Measurements from ENCODE around the gene GALNT18. TPM values are rescaled to one million over a fixed set of nuclear protein-coding genes. Genes with fewer than 3 reads are reported as not detected.

Gene GALNT18
- total and polyA plus RNA-seq, 4 donors = 2.1 to 11.0 (median 3.8) TPM

DNA sequence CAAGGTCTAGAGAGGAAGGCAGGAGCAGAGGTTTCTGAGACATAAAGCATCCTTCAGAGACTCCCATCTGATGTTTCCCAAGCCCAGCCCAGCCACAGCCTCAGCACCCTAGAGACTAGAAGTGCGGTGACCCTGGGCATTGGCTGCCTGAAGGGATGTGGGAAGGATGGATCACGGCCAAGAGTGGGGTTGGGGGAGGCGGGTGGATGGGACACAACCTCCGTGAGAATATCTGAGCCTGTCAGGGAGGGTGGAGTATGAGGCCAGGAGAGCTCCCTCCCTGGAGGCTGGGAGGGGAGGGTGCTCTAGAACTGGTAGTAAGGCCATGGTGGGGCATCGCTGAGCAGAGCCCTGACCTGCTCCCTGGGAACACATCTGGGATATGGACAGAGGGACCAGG lies 340.2 kb downstream of the GALNT18 start:
- peaks cover 0 to 13% (median 2%) of the 10 kb centered on the region in 4 donors for H3K4me1 ChIP-seq (ENCODE audit: control insufficient read depth in 4 of 4, insufficient read depth in 4 of 4, low read length in 3 of 4)
- 85% methylated on average over 5 of the region's 5 CpGs for WGBS
- H3K9ac ChIP-seq (ENCODE audit: low read depth in 1 of 2, low read length in 2 of 2) = no peak overlapping the region
- no peak overlapping the region for H3K4me3 ChIP-seq (ENCODE audit: low read depth in 1 of 3, low read length in 3 of 3)
- DNase-seq (ENCODE audit: low spot score) = no peak
- no peaks in the 10 kb centered on the region for H3K27me3 ChIP-seq (ENCODE audit: control insufficient read depth in 4 of 4, insufficient read depth in 4 of 4, low read length in 3 of 4)
- no peak for TF ChIP-seq RAD21 (IDR thresholded peaks at IDR 0.05)
- TF ChIP-seq SP1 (IDR thresholded peaks at IDR 0.05) = no peak
- no peak for TF ChIP-seq FOXA1 (IDR thresholded peaks at IDR 0.05)
- no peak for TF ChIP-seq REST (IDR thresholded peaks at IDR 0.05)
- TF ChIP-seq, protein P1, sequence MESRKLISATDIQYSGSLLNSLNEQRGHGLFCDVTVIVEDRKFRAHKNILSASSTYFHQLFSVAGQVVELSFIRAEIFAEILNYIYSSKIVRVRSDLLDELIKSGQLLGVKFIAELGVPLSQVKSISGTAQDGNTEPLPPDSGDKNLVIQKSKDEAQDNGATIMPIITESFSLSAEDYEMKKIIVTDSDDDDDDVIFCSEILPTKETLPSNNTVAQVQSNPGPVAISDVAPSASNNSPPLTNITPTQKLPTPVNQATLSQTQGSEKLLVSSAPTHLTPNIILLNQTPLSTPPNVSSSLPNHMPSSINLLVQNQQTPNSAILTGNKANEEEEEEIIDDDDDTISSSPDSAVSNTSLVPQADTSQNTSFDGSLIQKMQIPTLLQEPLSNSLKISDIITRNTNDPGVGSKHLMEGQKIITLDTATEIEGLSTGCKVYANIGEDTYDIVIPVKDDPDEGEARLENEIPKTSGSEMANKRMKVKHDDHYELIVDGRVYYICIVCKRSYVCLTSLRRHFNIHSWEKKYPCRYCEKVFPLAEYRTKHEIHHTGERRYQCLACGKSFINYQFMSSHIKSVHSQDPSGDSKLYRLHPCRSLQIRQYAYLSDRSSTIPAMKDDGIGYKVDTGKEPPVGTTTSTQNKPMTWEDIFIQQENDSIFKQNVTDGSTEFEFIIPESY (IDR thresholded peaks at IDR 0.05) = no peak
- TF ChIP-seq, protein P2, sequence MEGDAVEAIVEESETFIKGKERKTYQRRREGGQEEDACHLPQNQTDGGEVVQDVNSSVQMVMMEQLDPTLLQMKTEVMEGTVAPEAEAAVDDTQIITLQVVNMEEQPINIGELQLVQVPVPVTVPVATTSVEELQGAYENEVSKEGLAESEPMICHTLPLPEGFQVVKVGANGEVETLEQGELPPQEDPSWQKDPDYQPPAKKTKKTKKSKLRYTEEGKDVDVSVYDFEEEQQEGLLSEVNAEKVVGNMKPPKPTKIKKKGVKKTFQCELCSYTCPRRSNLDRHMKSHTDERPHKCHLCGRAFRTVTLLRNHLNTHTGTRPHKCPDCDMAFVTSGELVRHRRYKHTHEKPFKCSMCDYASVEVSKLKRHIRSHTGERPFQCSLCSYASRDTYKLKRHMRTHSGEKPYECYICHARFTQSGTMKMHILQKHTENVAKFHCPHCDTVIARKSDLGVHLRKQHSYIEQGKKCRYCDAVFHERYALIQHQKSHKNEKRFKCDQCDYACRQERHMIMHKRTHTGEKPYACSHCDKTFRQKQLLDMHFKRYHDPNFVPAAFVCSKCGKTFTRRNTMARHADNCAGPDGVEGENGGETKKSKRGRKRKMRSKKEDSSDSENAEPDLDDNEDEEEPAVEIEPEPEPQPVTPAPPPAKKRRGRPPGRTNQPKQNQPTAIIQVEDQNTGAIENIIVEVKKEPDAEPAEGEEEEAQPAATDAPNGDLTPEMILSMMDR (IDR thresholded peaks at IDR 0.05; ENCODE audit: low read depth, low read length, missing input control) = no peak
- TF ChIP-seq YY1 (IDR thresholded peaks at IDR 0.05) = no peak
- no peak for TF ChIP-seq EGR1 (IDR thresholded peaks at IDR 0.05; ENCODE audit: low read depth in 2 of 2)
- TF ChIP-seq GABPA (IDR thresholded peaks at IDR 0.05 in 1 of 2, conservative IDR thresholded peaks at IDR 0.05 in 1 of 2) = no peak
- no peak for TF ChIP-seq JUND (IDR thresholded peaks at IDR 0.05)
- TF ChIP-seq TAF1 (conservative IDR thresholded peaks at IDR 0.05) = no peak
- no peak for TF ChIP-seq NR2F2 (IDR thresholded peaks at IDR 0.05)
- TF ChIP-seq, protein P3, sequence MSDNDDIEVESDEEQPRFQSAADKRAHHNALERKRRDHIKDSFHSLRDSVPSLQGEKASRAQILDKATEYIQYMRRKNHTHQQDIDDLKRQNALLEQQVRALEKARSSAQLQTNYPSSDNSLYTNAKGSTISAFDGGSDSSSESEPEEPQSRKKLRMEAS (IDR thresholded peaks at IDR 0.05) = no peak
- TF ChIP-seq HNF4G (IDR thresholded peaks at IDR 0.05) = no peak
- TF ChIP-seq FOXA2 (IDR thresholded peaks at IDR 0.05) = no peak
- TF ChIP-seq ATF3 (IDR thresholded peaks at IDR 0.05) = no peak
- H3K27ac ChIP-seq (ENCODE audit: low read depth in 1 of 2, low read length in 2 of 2) = no peak overlapping the region
- H3K9me3 ChIP-seq (ENCODE audit: control insufficient read depth in 4 of 4, low read length in 3 of 4) = no peaks in the 10 kb centered on the region
- peaks cover 0 to 7% (median 2%) of the 10 kb centered on the region in 4 donors for H3K36me3 ChIP-seq (ENCODE audit: control insufficient read depth in 4 of 4, insufficient read depth in 3 of 4, low read depth in 1 of 4, low read length in 3 of 4)

DNA sequence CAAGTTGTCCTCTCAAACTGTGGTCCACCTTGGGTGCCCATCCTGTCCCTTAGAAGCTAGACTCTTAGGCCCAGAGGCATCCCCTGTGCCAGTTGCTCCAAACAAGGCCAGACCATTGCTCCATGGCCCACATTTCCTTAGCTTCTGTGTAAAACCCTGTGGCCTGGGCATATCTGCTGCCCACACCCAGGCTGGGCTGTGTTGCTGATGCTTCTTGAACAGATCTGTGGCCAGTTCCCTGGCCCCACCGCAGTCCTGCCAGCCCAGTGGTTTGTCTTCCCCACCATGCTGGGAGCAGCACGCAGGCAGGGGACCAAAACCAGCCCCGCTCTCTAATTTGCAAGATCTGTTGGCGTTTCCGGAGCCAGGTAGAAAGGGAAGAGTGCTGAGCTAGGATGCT lies 341.0 kb downstream of the GALNT18 start:
- H3K27ac ChIP-seq (ENCODE audit: low read depth in 1 of 2, low read length in 2 of 2) = no peak overlapping the region
- WGBS = 97% methylated on average over 5 of the region's 5 CpGs
- no peak for DNase-seq (ENCODE audit: low spot score)
- no peaks in the 10 kb centered on the region for H3K27me3 ChIP-seq (ENCODE audit: control insufficient read depth in 4 of 4, insufficient read depth in 4 of 4, low read length in 3 of 4)
- no peak overlapping the region for H3K4me3 ChIP-seq (ENCODE audit: low read depth in 1 of 3, low read length in 3 of 3)
- no peak overlapping the region for H3K9ac ChIP-seq (ENCODE audit: low read depth in 1 of 2, low read length in 2 of 2)
- peaks cover 0 to 7% (median 2%) of the 10 kb centered on the region in 4 donors for H3K36me3 ChIP-seq (ENCODE audit: control insufficient read depth in 4 of 4, insufficient read depth in 3 of 4, low read depth in 1 of 4, low read length in 3 of 4)
- H3K4me1 ChIP-seq (ENCODE audit: control insufficient read depth in 4 of 4, insufficient read depth in 4 of 4, low read length in 3 of 4) = peaks cover 0 to 13% (median 2%) of the 10 kb centered on the region in 4 donors
- no peaks in the 10 kb centered on the region for H3K9me3 ChIP-seq (ENCODE audit: control insufficient read depth in 4 of 4, low read length in 3 of 4)
- TF ChIP-seq HNF4G (IDR thresholded peaks at IDR 0.05) (no peak), HNF4A (conservative IDR thresholded peaks at IDR 0.05) (no peak), RAD21 (IDR thresholded peaks at IDR 0.05) (no peak), NR2F2 (IDR thresholded peaks at IDR 0.05) (no peak), ATF3 (IDR thresholded peaks at IDR 0.05) (no peak), JUND (IDR thresholded peaks at IDR 0.05) (no peak), REST (IDR thresholded peaks at IDR 0.05) (no peak), EGR1 (IDR thresholded peaks at IDR 0.05; ENCODE audit: low read depth in 2 of 2) (no peak), FOXA1 (IDR thresholded peaks at IDR 0.05) (no peak), SP1 (IDR thresholded peaks at IDR 0.05) (no peak)
- TF ChIP-seq, protein P2 (IDR thresholded peaks at IDR 0.05; ENCODE audit: low read depth, low read length, missing input control) = no peak

All from liver (tissue), 9 donors.